ENCODE measurements around the gene HLA-DQB1.
"Not testable (repeated sequence)": the region's sequence is repeated elsewhere in the genome, so short reads cannot be mapped to it uniquely, and the experiment has no call there.

DNA sequence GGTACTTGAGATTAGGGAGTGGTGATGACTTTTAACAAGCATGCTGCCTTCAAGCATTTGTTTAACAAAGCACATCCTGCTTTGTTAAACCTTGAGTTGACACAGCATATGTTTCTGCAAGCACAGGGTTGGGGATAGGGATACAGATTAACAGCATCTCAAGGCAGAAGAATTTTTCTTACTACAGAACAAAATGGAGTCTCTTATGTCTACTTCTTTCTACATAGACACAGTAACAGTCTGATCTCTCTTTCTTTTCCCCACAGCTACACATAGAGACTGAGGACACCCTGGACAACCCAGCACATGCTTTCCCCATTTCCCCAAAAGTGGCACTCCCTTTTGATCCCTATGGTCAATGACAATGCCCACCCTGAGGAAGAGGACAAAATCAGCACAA lies 8.6 kb downstream of the HLA-DQB1 start:
- TF ChIP-seq ZNF70, OSR1 (CRISPR knock-in tag; IDR thresholded peaks at IDR 0.05): not testable (repeated sequence)
- TF ChIP-seq, protein P1, sequence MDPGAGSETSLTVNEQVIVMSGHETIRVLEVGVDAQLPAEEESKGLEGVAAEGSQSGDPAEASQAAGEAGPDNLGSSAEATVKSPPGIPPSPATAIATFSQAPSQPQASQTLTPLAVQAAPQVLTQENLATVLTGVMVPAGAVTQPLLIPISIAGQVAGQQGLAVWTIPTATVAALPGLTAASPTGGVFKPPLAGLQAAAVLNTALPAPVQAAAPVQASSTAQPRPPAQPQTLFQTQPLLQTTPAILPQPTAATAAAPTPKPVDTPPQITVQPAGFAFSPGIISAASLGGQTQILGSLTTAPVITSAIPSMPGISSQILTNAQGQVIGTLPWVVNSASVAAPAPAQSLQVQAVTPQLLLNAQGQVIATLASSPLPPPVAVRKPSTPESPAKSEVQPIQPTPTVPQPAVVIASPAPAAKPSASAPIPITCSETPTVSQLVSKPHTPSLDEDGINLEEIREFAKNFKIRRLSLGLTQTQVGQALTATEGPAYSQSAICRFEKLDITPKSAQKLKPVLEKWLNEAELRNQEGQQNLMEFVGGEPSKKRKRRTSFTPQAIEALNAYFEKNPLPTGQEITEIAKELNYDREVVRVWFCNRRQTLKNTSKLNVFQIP (CRISPR knock-in tag; IDR thresholded peaks at IDR 0.05; ENCODE audit: borderline replicate concordance, low read depth) = not testable (repeated sequence)
